Keratinocyte (primary cell): Measurements from ENCODE around the gene HHIP.

ENCODE experiments used
- EZH2 ChIP-seq: IDR thresholded peaks from one replicate; pipeline ENCODE4 v1.6.1; 2012; ENCODE audit warnings: inconsistent platforms, mild to moderate bottlenecking, low read length, moderate library complexity
- TF ChIP-seq, protein P1 (sequence below), 3 experiments: IDR thresholded peaks in 1 of 3; conservative IDR thresholded peaks in 1 of 3; optimal IDR thresholded peaks in 1 of 3; 2 replicates in 2 of 3; 3 replicates in 1 of 3; pipeline versions ENCODE3 to v1.5.1; 2011; ENCODE audit warnings: low read length in 3 of 3, mild to moderate bottlenecking in 3 of 3, moderate library complexity in 2 of 3, control low read depth in 1 of 3, inconsistent platforms in 1 of 3; ENCODE audit not compliant: insufficient read depth in 2 of 3; ENCODE audit errors: extremely low read depth in 1 of 3

DNA sequence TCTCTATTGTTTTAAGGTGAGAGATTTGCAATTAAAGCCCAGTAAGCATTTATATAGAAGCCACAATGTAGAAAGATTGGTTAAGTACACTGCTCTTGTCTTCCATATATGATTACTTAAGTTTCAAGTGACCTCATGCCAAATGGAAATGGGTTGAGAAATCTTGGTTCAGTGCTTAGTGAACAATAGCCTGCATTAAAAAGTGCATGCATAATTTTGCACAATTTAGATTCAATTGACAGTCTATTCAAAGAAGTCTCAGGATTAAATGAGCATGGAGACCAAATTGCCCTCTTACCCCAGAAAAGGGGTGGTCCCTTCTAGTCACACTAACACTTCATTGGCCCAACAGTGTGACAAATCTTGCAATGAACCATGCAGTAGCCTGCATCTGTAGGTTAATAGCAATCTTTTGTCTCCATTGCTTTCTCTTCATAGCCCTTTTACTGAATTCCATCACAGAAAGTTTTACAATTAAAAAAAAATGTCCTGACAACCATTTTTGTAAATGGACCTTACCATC lies 93.6 kb downstream of the HHIP start:
- TF ChIP-seq, protein P1, sequence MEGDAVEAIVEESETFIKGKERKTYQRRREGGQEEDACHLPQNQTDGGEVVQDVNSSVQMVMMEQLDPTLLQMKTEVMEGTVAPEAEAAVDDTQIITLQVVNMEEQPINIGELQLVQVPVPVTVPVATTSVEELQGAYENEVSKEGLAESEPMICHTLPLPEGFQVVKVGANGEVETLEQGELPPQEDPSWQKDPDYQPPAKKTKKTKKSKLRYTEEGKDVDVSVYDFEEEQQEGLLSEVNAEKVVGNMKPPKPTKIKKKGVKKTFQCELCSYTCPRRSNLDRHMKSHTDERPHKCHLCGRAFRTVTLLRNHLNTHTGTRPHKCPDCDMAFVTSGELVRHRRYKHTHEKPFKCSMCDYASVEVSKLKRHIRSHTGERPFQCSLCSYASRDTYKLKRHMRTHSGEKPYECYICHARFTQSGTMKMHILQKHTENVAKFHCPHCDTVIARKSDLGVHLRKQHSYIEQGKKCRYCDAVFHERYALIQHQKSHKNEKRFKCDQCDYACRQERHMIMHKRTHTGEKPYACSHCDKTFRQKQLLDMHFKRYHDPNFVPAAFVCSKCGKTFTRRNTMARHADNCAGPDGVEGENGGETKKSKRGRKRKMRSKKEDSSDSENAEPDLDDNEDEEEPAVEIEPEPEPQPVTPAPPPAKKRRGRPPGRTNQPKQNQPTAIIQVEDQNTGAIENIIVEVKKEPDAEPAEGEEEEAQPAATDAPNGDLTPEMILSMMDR (optimal IDR thresholded peaks at IDR 0.05 in 1 of 3, IDR thresholded peaks at IDR 0.05 in 1 of 3, conservative IDR thresholded peaks at IDR 0.05 in 1 of 3; ENCODE audit: extremely low read depth in 1 of 3, insufficient read depth in 2 of 3, low read length in 3 of 3): no peak
- TF ChIP-seq EZH2: no peak
